Stimulated activated naive CD4-positive, alpha-beta T cell (primary cell): ENCODE results near the gene STIMATE.

ENCODE experiments used
- DNase-seq, 6 experiments: peaks; one replicate each; lab custom pipeline; 2025; lab: John Stamatoyannopoulos, UW

STIMATE gene

DNA sequence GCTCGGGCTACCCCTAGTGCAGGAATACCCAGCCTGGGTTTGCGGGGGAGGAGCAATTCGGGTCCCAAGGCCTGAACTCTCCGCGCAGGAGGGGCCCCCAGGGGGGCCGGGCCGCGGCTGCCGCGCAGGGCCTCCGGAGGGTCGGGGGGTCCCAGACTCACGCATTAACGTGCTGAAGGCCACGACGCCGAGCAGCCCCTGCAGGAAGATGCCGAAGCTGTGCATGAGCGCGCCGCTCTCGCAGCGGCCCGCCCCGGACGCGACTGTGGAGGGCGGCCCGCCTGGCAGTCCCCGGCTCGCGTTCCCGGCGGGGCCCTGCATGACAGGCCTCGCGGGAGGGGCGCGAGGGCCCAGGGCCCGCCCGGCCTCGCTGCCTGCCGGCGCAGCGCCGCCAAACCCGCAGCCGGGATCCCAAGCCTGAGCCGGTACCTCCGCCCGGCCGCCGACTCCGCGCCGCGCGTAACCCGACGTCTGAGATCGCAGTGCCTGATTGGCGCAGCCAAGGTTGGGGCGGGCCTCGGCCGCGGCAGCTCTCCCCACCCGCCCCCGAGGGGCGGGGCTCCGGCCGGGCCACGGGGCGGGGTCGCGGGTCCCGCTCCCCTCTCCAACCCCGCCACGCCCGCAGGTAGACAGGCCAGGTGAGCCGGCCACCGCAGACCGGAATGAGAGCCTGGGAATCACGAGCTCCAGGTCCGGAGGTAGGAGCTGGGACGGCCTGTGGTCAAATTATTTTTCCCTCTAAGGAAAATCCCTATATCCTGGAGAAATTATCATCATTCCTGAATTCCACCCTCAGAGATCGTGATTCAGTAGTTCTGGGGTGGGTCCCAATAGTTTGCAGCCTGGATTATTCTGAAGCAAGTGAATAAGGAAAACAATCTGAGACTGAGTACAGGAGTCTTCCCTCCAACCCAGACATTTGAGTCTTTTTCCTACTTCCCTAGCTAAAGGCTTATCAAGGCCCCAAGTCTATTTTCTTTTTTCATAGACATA lies at the start of gene STIMATE:
STIMATE (minus strand) TSS at position 419 of the 993 bp plus-strand sequence; CDS start at position 321, 98 bp downstream.
- DNase-seq = peak; percentile 71 to 84 (median 79)

DNA sequence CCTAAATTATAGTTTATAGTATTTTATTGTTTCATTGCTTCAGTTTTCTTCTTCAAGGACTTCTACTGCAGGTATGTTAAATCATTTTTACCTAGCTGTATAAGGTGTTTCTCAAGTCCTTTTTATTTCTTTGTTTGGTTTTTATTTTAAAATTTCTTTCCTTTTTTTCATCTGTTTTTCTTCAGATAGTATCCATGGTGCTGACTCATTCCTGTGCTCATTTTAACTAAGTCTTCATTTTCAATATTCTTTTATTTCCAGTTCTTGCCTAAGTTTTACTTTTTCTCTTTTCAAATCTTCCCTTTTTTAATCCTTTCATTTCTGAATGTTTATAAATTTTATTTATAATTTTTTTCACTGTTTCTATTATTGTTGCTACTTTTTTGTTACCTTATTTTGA lies 42.3 kb upstream of the STIMATE start:
- no peak for DNase-seq

DNA sequence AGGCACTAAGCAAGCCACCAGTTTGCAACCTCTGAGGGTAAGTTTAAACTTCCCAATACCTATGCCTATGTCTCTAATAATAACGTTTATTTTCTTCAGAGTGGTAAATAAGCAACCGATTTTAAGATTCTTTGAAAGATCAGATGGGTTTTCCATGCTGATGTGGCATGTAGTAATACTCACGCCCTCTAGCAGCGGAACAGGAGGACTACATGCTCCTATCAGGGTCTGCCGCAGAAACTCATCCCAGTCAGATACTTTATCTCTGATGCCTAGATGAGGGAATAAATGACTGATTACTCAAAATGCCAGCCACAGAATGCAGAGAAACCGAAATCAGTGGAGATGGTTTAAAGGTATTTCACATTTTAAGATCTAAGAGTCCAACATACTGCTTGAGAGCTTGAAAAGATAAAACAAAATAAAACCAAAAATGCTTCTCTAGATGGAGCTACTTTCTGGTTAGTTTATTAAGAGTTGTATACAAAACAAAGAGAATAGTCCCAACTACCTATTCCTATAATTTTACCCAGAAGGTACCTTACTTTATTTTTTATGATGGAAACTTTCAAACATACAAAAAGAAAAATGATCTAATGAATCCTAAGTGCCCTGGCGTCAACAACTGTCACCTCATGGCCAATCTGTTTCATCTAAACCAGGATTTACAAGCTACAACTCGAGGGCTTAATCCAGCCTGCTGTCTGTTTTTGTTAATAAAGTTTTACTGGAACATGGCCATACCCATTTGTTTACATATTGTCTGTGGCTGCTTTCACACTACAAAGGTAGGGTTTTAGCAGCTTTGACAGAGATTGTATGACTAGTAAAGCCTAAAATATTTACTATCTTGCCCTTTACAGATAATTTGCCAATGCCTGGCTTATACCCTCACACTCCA lies 37.5 kb upstream of the STIMATE start:
- peak in 5 of 6 experiments; percentile 5 to 52 (median 29) for DNase-seq

DNA sequence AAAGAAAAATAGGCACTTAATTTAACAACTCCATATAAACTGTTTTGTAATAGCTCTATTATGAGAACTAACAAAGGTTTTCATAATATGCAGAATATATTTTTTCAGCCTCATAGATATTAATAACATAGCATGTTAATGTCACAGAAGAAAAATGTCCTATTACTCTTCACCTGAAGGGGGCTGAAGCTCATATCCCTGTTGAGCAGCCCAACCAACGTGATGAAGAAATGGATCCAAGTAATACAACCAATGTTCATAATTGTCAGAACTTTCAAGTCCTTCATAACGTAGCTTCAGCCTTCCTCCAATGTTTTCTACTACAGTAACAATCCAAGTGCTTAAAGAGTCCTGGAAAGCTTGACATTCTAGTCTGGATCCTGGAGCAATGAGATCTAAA lies 34.5 kb upstream of the STIMATE start:
- DNase-seq = no peak

DNA sequence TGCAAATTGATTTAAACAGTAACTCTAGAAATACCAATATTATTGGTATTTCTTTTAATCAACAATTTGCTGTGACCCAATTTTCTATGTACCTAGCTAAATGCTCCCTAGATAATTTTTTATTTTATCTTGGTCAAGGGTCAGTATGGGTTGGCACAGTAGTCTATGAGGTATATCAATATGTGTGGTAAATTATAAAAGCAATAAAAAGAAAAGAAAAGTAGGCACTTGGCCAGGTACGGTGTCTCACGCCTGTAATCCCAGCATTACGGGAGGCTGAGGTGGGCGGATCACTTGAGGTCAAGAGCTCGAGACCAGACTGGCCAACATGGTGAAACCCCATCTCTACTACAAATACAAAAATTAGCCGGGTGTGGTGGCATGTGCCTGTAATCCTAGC lies 34.0 kb upstream of the STIMATE start:
- no peak for DNase-seq

DNA sequence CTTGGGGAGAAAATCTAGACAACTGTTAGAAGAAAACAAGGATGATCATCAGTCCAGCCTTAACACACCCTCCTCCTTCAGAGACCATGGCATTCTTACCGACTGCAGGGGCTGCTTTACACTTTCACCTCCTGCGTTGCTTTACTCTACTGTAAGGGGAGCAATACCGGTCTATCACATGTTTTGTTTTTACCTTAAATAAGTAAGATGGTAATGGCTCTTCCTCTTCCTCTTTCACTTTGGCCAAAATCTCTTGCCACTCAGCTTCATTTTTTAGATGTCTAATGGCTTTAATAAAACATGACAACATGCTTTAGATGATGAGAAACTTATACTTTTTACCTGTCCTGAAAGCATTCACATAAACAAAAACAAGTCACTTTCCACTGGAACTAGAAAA lies 33.4 kb upstream of the STIMATE start:
- no peak for DNase-seq

DNA sequence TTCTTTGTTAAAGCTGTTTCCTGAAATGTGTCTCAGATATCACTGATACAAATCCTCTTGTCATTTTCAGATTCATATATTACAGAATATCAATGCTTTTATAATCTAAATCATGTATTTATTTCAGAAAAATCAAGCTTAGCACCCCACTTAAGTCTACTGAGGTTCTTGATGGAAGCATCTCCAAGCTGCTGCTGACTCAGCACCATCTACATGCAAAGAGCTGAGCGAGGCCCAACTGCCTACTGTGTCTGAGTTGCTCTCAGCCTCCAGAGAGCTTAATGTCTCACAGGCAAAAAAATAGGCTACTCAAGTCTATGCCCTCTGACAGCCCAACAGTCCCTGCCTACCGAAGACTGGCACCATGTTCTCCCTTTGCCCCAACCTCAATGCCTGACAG lies 29.2 kb upstream of the STIMATE start:
- DNase-seq = no peak

DNA sequence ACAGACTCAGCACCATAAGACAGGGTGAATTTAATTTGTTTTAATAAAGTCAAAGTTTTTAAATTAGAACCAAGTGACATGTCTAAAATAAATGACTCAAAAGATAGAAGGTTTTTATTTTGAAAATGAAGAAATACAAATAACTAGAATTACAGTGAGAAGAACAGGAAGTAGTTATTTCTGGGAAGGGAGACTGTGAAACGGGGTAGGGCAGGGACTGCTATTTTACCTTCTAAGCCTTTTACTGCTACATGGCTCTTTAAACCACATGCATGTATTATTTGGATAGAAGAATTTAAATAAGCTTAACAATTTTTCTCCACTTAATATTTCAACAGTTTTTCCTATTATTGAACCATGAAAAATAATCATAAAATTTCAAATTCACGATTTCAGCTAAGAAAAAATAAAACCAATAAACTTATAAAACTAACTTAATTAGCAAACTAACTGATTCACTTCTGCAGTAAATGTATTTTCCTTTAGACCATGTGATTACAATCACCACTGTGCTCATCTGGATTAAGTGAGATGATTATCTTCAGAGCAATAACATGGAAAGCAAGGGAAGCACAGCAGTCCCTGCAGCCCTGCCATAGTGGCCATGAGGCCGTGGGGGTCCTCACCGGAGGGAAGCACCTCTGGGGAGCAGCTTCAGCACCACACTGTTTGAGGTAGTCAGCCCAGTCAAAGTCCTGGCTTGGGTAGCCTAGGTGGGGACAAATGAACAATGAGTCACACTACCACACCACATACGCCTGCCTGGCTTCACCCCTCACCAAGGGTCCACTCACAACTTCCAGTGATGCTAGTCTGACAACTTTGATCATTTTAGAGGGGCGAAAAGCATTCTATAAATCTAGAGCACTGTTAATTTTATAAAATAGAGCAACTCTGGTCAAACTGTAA lies 28.3 kb upstream of the STIMATE start:
- DNase-seq = no peak

DNA sequence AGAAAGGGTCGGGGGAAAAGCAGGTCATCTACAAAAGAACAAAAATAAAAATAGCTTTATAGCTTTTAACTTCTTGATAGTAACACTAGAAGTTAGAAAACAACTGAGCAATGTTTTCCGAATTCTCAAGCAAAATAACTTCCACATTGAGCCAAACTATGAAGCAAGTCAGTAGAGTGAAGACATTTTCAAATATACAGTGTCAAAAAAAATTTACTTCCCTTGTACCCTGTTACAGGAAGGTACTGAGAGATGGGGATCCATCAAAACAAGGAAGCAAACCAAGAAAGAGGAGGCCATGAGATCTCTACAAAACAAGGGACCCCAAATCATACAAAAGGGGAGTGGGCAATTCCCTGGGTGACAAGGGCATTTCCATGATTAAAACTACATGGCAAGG lies 26.6 kb upstream of the STIMATE start:
- DNase-seq = no peak

DNA sequence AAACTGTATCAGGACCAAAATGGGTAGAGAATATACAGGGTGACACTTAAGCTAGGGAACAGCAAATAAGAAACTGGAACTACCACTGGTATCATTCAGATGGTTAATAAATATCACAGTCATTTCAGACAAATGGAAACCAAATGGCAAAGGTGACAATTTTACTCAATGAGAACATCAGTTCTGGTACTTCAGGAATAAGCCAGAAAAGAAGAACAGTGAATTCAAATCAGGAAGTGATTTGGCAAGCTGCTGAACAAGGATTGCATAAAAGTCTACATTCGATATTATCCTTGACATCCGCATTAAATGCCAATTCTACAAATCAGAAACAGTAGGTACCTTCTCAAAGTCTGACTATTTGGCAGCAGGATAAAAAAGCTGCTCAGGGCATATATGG lies 23.5 kb upstream of the STIMATE start:
- no peak for DNase-seq

DNA sequence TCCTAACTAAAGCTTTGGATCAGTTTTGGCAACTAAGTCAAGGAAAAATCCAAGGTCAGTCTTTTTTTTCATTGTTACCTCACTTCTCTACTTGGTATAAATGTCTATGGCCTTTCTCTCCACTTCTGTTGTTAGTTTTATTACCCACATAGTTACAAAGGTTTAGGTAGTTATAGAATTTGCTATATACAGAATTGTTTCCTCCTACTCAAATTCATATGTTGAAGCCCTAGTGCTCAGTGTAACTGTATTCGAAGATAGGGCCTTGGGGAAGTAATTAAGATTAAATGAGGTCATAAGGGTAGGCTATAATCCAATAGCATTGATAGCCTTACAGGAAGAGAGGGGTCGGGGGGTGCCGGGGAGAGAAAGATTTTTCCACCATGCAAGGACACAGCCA lies 19.7 kb upstream of the STIMATE start:
- no peak for DNase-seq

DNA sequence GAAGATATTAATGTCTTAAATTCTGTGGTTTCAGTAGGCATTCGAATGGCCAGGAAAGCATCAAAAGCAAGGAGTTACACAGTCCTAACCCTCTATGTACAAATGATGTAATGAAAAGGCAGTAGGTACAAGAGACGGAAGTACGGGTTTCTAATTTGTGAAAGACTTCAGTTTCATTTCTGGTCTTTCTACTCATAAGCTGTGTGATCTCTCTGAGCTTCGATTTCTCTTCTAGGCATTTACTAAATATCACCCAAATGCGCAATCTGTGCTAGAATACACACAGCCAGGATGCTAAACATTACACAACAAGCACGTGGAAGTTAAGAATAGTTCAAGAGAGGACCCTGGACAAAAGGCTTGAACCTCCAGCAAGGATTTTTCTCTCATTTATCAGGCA lies 17.9 kb upstream of the STIMATE start:
- DNase-seq = no peak

DNA sequence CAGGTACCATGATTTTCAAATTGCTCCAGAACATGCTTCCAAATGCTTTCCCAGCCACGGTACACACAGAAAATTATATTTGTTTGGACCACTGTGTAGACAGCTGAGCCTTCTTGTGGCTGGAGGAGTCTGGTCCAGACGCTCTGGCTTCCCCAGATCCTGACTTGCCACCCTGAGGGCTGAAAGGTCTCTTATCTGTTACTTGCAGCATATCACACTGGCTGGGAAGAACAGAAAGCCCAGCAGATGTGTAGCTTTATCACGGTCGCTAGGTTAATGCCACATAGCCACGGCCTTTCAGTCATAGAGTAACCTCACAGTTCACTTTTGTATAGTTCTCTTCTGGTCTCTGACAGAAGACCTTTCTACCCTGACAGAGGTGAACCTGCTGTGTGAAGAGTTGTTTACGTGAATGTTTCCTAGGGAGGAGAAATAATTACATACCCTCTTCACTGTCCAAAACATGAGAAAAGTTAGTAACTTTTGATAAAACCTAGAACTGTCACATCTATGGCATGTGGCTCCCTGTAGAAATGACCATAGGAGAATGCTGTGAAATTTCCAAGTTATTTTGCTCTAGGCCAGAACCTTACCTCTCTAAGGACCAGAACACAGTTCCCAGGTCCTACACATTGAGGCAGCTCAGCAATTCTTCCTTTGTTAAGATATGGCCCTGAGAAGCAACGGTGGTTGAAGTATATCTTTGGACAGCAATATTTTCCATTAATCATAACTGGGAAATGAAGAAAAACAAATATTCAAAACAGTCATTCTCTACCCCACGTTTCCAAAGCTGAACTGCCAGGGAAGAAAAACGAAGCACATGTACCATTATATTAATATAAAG lies 15.8 kb upstream of the STIMATE start:
- no peak for DNase-seq

DNA sequence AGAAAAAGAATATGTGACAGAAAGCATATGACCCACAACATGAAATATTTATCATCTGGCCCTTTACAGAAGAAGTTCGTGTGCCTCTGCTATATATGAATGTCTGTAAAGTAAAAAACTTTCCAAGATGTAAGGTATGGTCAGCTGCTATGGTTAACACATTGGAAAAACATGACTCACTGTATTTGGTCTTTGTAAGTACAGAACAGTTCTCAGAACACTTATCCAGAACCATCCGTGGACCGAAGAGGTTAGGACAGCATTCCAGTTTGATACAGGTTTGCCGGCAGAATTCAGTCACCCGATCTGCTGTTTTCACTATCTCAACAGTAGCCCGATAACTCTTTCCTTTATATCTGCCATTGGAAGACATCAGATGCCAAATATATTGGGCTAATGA lies 13.5 kb upstream of the STIMATE start:
- no peak for DNase-seq

DNA sequence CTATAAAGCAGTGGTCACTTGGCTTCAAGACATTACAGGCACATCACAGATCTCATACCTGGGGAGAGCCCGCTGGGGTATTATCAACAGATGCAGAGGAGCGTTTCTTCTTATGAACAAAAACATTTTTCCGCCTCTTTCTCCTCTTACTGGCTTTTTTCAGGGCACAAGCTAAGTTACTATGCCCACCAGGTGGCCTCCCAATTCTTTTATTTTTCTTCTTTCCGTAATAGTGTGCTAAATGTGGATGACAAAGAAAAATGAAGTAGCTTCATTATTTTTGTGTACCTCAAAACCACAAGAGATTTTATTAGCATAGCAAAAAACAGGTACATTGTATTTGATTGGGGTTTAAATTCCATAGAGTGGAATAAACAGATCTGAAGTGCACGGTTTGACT lies 10.1 kb upstream of the STIMATE start:
- no peak for DNase-seq

DNA sequence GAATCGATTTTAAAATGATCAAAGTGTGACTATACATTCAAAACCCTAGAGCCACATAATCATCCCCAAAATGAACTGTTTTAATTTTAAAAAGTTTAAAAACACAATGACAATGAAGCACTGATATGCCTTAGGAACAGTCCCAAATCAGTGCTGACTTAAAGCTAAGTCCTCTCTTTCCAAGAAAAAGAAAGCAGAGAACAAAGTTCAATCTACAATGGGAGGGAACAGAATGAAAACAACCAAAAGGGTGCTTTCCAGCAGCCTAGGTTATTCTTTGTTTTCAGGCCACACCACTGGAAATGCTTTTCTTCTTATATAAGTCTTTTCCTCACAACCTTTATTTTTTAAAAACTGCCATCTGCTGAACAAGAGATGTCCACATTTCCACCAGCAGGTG lies 7.2 kb upstream of the STIMATE start:
- no peak for DNase-seq

DNA sequence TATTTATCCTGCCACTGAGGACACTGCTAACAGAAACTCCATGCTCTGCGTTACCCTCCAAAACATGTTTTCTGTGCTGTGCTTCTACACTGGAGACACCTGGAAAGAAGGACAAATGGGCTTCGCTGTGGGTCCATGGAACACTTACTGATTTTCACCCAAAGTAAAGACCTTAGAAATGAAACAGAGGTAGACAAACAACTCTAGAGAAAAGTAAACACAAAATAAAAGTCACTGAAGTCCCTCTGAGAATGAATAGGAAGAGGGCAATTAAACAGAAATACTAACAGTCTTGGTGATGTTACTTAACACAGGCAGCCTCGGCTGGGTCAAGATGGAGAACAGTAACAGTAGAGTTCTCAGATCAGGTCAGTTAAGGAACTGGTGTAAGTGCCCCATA lies 6.7 kb upstream of the STIMATE start:
- no peak for DNase-seq

DNA sequence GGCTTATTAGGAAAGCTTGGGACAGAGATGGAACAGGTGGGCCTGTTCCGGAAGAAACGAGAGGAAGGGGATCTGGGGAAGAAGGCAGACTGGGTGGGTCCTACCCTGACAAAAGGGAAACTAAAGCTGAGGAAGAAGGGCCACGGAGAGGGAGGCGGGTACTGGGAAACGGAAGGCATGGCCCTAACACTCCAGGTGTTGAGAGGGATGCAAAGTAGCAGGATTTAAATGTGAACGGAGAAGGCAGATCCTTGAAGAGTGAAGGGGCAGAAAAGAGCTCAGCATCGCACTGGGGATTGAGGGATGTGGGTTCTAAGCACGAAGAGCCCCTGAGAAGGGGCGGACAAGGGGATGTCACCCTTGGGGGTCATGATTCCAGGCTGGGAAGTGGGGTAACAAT lies 735 bp downstream of the STIMATE start:
- DNase-seq = peak in 1 of 6 experiments; percentile 3

DNA sequence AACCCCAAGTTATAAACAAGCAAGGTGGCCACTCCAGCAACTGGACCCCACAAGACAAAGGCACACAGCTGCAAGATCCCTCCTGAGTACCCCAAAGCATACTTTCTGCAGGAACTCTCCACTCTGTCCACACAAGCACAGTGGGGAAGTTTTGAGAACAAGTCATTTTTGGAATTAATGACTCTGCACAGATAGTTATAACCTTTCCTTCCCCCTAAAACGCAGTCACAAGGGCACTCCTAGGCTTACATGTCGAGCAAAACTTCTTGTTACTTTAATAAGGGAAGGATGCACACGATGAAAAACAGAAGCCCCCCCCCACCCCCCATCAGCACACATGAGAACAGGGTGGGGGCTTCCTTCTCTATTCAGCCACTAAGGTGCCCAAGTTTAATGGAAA lies 1.2 kb downstream of the STIMATE start:
- DNase-seq = no peak

DNA sequence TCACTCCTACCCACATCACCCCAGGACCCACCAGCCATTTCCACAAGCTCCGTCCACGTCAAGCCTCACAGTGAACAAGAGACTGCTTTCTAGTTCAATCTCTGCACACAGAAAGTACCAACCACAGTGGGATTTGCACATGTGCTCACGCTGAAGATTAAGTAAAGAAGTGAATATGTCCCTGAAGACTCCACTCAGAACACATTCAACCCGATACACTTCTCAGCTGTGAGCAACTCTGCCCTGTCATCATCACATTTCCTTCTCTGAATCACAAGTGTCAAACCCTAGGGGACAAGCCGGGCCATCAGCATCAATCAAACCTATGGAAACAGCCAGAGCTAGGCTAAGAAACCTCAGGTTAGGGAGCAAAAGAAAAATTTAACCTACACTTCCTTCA lies 1.9 kb downstream of the STIMATE start:
- no peak for DNase-seq

DNA sequence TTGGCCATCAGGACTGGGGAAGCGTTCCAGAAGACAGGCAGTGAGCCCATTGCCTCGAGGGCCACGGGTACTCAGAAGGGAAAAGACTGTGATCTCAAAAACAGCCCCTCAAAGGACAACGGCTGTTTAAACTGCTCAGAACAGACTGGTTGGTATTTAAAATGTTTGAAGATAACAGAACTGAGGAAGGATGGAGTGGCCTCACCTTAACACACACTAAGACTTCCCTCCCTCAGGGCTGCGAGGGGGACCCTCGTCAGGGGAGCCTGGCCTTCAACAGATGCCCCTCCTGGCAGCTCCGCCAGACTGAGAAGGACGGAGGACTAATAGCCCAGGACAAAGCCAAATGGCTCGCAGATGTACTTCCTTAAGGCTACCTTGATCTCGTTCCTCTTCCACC lies 2.6 kb downstream of the STIMATE start:
- DNase-seq = no peak
